Lower leg skin (tissue), 4 donors: ENCODE results near the gene FSTL1. TPM values are rescaled to one million over a fixed set of nuclear protein-coding genes. Genes with fewer than 3 reads are reported as not detected.

ENCODE experiments used
- DNase-seq, 2 donors: peaks; one replicate each; pipeline ENCODE4 v3.0.0-alpha.2; 2019; ENCODE audit warnings: low spot score in 2 of 2
- H3K4me3 ChIP-seq: fragments of 200-600 bp; sonication (generic); 2 replicates; pipeline ENCODE4 v1.5.1; 2017; ENCODE audit warnings: mild to moderate bottlenecking, low read depth; ENCODE audit not compliant: poor library complexity, severe bottlenecking
- CTCF ChIP-seq, 3 donors: fragments of 450-650 bp; IDR thresholded peaks; one replicate each; pipeline ENCODE4 v1.5.1; 2016; ENCODE audit warnings: antibody characterized with exemption in 3 of 3, mild to moderate bottlenecking in 3 of 3, moderate library complexity in 2 of 3
- POLR2A ChIP-seq, 2 donors: fragments of 450-650 bp; IDR thresholded peaks; one replicate each; pipeline ENCODE4 v1.6.1; 2016 to 2017; ENCODE audit warnings: antibody characterized with exemption in 2 of 2, mild to moderate bottlenecking in 1 of 2, moderate library complexity in 1 of 2
- WGBS, 2 donors: methylation state at CpG; one replicate each; pipeline ENCODE4 v1.1.5; 2018; 5-methylcytosine and 5-hydroxymethylcytosine counted together
- intact Hi-C: fragments of 100-400 bp; cut with DNase I; formaldehyde crosslinking; loops from one replicate; pipeline ENCODE4 v1.15.0; 2023; ENCODE audit warnings: low total_unique reads
- total RNA-seq, 4 donors: library from RNA; depleted of rRNA; stranded (reverse); fragments of >200 nt; gene quantifications; one replicate each; pipeline ENCODE4 v1.1.0, GENCODE V29; 2016

Gene FSTL1
- total RNA-seq, 4 donors from 2014 or later, result 52.8 to 207 (median 104) TPM

GRCh38 chr3:120442975-120443517 lies 7.7 kb downstream of the FSTL1 start:
- TF ChIP-seq CTCF (IDR thresholded peaks at IDR 0.05) (no peak), POLR2A (IDR thresholded peaks at IDR 0.05) (no peak)
- no peak for DNase-seq
- intact Hi-C loops, result no loop called here
- 82 to 88% methylated on average over 2 of the region's 2 CpGs for WGBS, 2 donors
- H3K4me3 ChIP-seq, result no peak overlapping the region

GRCh38 chr3:120441776-120442175 lies 9.0 kb downstream of the FSTL1 start:
- 65 to 80% methylated on average over 4 of the region's 4 CpGs for WGBS, 2 donors
- intact Hi-C loops, result no loop called here
- TF ChIP-seq POLR2A (IDR thresholded peaks at IDR 0.05) (no peak), CTCF (IDR thresholded peaks at IDR 0.05) (no peak)
- H3K4me3 ChIP-seq, result no peak overlapping the region
- no peak for DNase-seq

GRCh38 chr3:120440762-120441161 lies 10.0 kb downstream of the FSTL1 start:
- 40 to 45% methylated on average over 3 of the region's 3 CpGs for WGBS, 2 donors
- H3K4me3 ChIP-seq, result no peak overlapping the region
- DNase-seq, result peak in 1 of 2 donors; percentile 56
- TF ChIP-seq POLR2A (IDR thresholded peaks at IDR 0.05) (no peak), CTCF (IDR thresholded peaks at IDR 0.05) (no peak)
- intact Hi-C loops, result no loop called here

- TF ChIP-seq CTCF (IDR thresholded peaks at IDR 0.05) (no peak), POLR2A (IDR thresholded peaks at IDR 0.05) (no peak)
- intact Hi-C loops, result no loop called here
- peak in 1 of 2 donors; percentile 68 for DNase-seq
- H3K4me3 ChIP-seq, result no peak overlapping the region
- WGBS, 2 donors, result 68 to 82% methylated on average over 5 of the region's 5 CpGs
These were observed 10.6 kb downstream of the FSTL1 start for GRCh38 chr3:120440001-120440703.

GRCh38 chr3:120438665-120439370 lies 12.0 kb downstream of the FSTL1 start:
- no peak overlapping the region for H3K4me3 ChIP-seq

More at GRCh38 chr3:120438665-120439370, 12.0 kb downstream of the FSTL1 start:
- peak in 1 of 2 donors; percentile 82 for DNase-seq
- intact Hi-C loops, result no loop called here
- TF ChIP-seq CTCF (IDR thresholded peaks at IDR 0.05) (no peak), POLR2A (IDR thresholded peaks at IDR 0.05) (no peak)
- 51 to 52% methylated on average over 10 of the region's 10 CpGs for WGBS, 2 donors
